ENCODE data around the gene IFI27.

DNA sequence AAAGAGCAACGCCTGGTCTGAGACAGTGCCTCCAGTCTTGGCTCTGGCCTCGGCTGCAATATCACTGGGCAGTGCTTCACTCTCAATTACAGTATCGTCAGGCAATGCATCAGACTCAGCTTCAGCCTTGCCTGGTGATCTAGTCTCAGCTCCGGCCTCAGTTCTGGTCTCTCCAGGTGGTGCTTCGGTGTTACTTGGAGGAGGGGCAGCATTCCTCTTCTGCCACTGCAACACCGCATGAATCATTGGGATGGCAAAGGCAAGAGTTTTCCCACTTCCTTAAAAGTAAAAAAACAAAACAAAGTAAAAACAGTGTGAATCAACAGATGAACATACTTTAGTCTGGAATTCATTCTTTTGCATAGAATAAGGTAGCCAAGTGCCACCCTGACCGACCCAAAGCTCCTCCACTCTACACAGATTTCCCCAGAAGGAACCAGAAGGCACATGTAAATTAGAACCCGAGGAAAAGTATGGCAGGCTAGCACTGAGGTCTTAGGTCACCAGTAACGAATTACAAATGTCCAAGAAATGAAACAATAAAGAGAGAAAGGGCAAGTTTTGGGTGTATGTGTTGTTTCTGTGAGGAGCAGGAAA, 48.1 kb upstream of the IFI27 start:
- TF ChIP-seq YY1 (IDR thresholded peaks at IDR 0.05; ENCODE audit: insufficient read depth, insufficient read length) (no peak), SUZ12 (IDR thresholded peaks at IDR 0.05; ENCODE audit: extremely low read depth, insufficient read depth, insufficient read length) (no peak)
